H1 (cell line): ENCODE measurements around the gene ADRM1. TPM values are rescaled to one million over a fixed set of nuclear protein-coding genes. Genes with fewer than 3 reads are reported as not detected.

Experiments used
- CTCF ChIA-PET: fragments of 300-600 bp; sonication (Branson Sonifier 250); formaldehyde crosslinking; loops from one replicate; lab custom pipeline; 2021; ENCODE audit not compliant: partially characterized antibody; lab: Charles Lee
- POLR2A ChIA-PET: fragments of 300-600 bp; sonication (Branson Sonifier 250); formaldehyde crosslinking; loops from one replicate; lab custom pipeline; 2021; ENCODE audit warnings: inconsistent platforms; ENCODE audit not compliant: partially characterized antibody; lab: Charles Lee
- DNase-seq, 2 experiments: peaks; one replicate each; pipeline versions ENCODE4 v3.0.0 to v3.0.0-alpha.2; 2010 to 2022; ENCODE audit warnings: low spot score in 2 of 2, low read depth in 1 of 2, mixed read lengths in 1 of 2
- FAIRE-seq: peaks from 2 replicates; lab custom pipeline; 2011; peaks lifted over from hg19 to GRCh38; lab: Jason Lieb, UNC
- H2AFZ ChIP-seq: 2 replicates; pipeline ENCODE4 v1.8.1; 2012; ENCODE audit warnings: low read length, inconsistent platforms
- H2AK5ac ChIP-seq: 2 replicates; pipeline ENCODE4 v1.6.1; 2013; ENCODE audit warnings: low read depth, low read length
- H2BK120ac ChIP-seq: replicated peaks from 2 replicates; pipeline ENCODE3; 2013; ENCODE audit warnings: low read depth, low read length, inconsistent platforms
- H2BK12ac ChIP-seq: 2 replicates; pipeline ENCODE4 v1.6.1; 2013; ENCODE audit warnings: low read depth, low read length
- H2BK15ac ChIP-seq: 2 replicates; pipeline ENCODE4 v1.6.1; 2013; ENCODE audit warnings: low read length
- H2BK20ac ChIP-seq: 2 replicates; pipeline ENCODE4 v1.6.1; 2013; ENCODE audit warnings: low read length
- H2BK5ac ChIP-seq: 2 replicates; pipeline ENCODE4 v1.6.1; 2013; ENCODE audit warnings: low read depth, low read length
- H3K14ac ChIP-seq: 2 replicates; pipeline ENCODE4 v1.6.1; 2013; ENCODE audit warnings: inconsistent platforms; ENCODE audit not compliant: insufficient read length
- H3K18ac ChIP-seq: 2 replicates; pipeline ENCODE4 v1.6.1; 2013; ENCODE audit warnings: low read length; ENCODE audit errors: extremely low read depth
- H3K23ac ChIP-seq: 2 replicates; pipeline ENCODE4 v1.6.1; 2013; ENCODE audit warnings: inconsistent platforms; ENCODE audit not compliant: insufficient read length
- H3K23me2 ChIP-seq: 2 replicates; pipeline ENCODE4 v1.6.1; 2013; ENCODE audit warnings: low read depth, low read length
- H3K27ac ChIP-seq: 2 replicates; pipeline ENCODE4 v1.6.1; 2011; ENCODE audit warnings: low read depth, low read length, inconsistent platforms
- H3K27me3 ChIP-seq, 4 experiments: replicated peaks in 1 of 4; 1 replicate in 1 of 4; 2 replicates in 3 of 4; pipeline versions ENCODE4 v1.6.1 to v1.8.1; 2011 to 2013; ENCODE audit warnings: low read length in 3 of 4, mild to moderate bottlenecking in 3 of 4, inconsistent platforms in 2 of 4, mixed read lengths in 2 of 4, moderate library complexity in 1 of 4; ENCODE audit not compliant: control insufficient read depth in 3 of 4, insufficient read depth in 3 of 4; ENCODE audit errors: extremely low read depth in 1 of 4
- H3K36me3 ChIP-seq, 4 experiments: 2 replicates each; pipeline versions ENCODE4 v1.6.1 to v1.8.1; 2011 to 2013; ENCODE audit warnings: mild to moderate bottlenecking in 4 of 4, low read length in 3 of 4, moderate library complexity in 2 of 4, control low read depth in 1 of 4, inconsistent platforms in 1 of 4; ENCODE audit not compliant: insufficient read depth in 4 of 4, control insufficient read depth in 2 of 4
- H3K4ac ChIP-seq: replicated peaks from 2 replicates; pipeline ENCODE3; 2013; ENCODE audit warnings: low read length, low read depth, mixed read lengths, inconsistent platforms; ENCODE audit not compliant: insufficient read length
- H3K4me1 ChIP-seq, 4 experiments: replicated peaks in 1 of 4; 1 replicate in 1 of 4; 2 replicates in 3 of 4; pipeline versions ENCODE4 v1.6.1 to v1.8.1; 2011 to 2013; ENCODE audit warnings: low read length in 3 of 4, inconsistent platforms in 2 of 4, mixed read lengths in 1 of 4; ENCODE audit not compliant: insufficient read depth in 4 of 4, control insufficient read depth in 3 of 4
- H3K4me2 ChIP-seq, 2 experiments: 2 replicates each; pipeline versions ENCODE4 v1.6.1 to v1.8.1; 2011 to 2013; ENCODE audit warnings: low read depth in 2 of 2, low read length in 2 of 2, control low read depth in 1 of 2, inconsistent platforms in 1 of 2, mild to moderate bottlenecking in 1 of 2; ENCODE audit not compliant: insufficient read depth in 1 of 2
- H3K4me3 ChIP-seq, 4 experiments: fragments of 200-600, 300-600 bp in 1 of 4; sonication (generic), shearing (Covaris generic), sonication (Bioruptor Twin) in 1 of 4; 2 replicates each; pipeline versions ENCODE4 v1.5.1 to v1.8.1; 2011 to 2016; ENCODE audit warnings: low read length in 4 of 4, low read depth in 3 of 4, control low read depth in 2 of 4, inconsistent platforms in 2 of 4, mild to moderate bottlenecking in 2 of 4, mixed read lengths in 1 of 4, moderate library complexity in 1 of 4; ENCODE audit not compliant: insufficient read depth in 2 of 4; ENCODE audit errors: extremely low read depth in 1 of 4
- H3K56ac ChIP-seq: replicated peaks from 2 replicates; pipeline ENCODE3; 2013; ENCODE audit warnings: low read depth, mild to moderate bottlenecking, mixed read lengths, low read length, inconsistent platforms; ENCODE audit not compliant: insufficient read length
- H3K79me1 ChIP-seq: 2 replicates; pipeline ENCODE4 v1.6.1; 2013; ENCODE audit warnings: low read depth, low read length, control low read depth
- H3K79me2 ChIP-seq, 2 experiments: 2 replicates each; pipeline versions ENCODE4 v1.6.1 to v1.8.1; 2012 to 2013; ENCODE audit warnings: low read length in 2 of 2, mild to moderate bottlenecking in 2 of 2, inconsistent platforms in 1 of 2; ENCODE audit not compliant: insufficient read depth in 2 of 2, control insufficient read depth in 1 of 2
- H3K9ac ChIP-seq, 4 experiments: replicated peaks in 1 of 4; 1 replicate in 1 of 4; 2 replicates in 3 of 4; pipeline versions ENCODE4 v1.6.1 to v1.8.1; 2011 to 2013; ENCODE audit warnings: low read depth in 3 of 4, low read length in 3 of 4, control low read depth in 2 of 4, mild to moderate bottlenecking in 2 of 4, moderate library complexity in 2 of 4, inconsistent platforms in 1 of 4; ENCODE audit errors: extremely low read depth in 1 of 4
- H3K9me3 ChIP-seq, 2 experiments: 2 replicates each; pipeline versions ENCODE4 v1.6.1 to v1.8.1; 2012 to 2013; ENCODE audit warnings: mild to moderate bottlenecking in 2 of 2, moderate library complexity in 2 of 2, control low read depth in 1 of 2, inconsistent platforms in 1 of 2, low read depth in 1 of 2, low read length in 1 of 2, mixed read lengths in 1 of 2; ENCODE audit not compliant: insufficient read depth in 2 of 2
- H4K20me1 ChIP-seq, 2 experiments: replicated peaks in 1 of 2; 2 replicates each; pipeline versions ENCODE3 to v1.8.1; 2011 to 2013; ENCODE audit warnings: inconsistent platforms in 2 of 2, low read length in 2 of 2, mild to moderate bottlenecking in 1 of 2; ENCODE audit not compliant: insufficient read depth in 2 of 2, control insufficient read depth in 1 of 2
- H4K5ac ChIP-seq: 2 replicates; pipeline ENCODE4 v1.6.1; 2013; ENCODE audit warnings: low read length, low read depth, mixed read lengths, inconsistent platforms; ENCODE audit not compliant: insufficient read length
- H4K8ac ChIP-seq: 2 replicates; pipeline ENCODE4 v1.8.0; 2013; ENCODE audit warnings: mild to moderate bottlenecking, moderate library complexity, low read length, inconsistent platforms; ENCODE audit not compliant: insufficient read depth; ENCODE audit errors: extremely low read depth
- H4K91ac ChIP-seq: replicated peaks from 2 replicates; pipeline ENCODE3; 2013; ENCODE audit warnings: low read length, mixed read lengths, inconsistent platforms; ENCODE audit not compliant: insufficient read length
- CTCF ChIP-seq, 3 experiments: IDR thresholded peaks; 1 replicate in 2 of 3; 2 replicates in 1 of 3; pipeline versions ENCODE4 v1.5.1 to v1.6.1; 2011; ENCODE audit warnings: low read length in 3 of 3, mild to moderate bottlenecking in 3 of 3, inconsistent platforms in 2 of 3, low read depth in 1 of 3, moderate library complexity in 1 of 3; ENCODE audit not compliant: insufficient read depth in 1 of 3; ENCODE audit errors: control extremely low read depth in 1 of 3
- HDAC2 ChIP-seq, 2 experiments: fragments of 300-600 bp in 1 of 2; sonication (generic) in 1 of 2; IDR thresholded peaks; 2 replicates each; pipeline ENCODE4 v1.6.1; 2011 to 2012; ENCODE audit warnings: low read depth in 2 of 2, low read length in 2 of 2, mild to moderate bottlenecking in 2 of 2, moderate library complexity in 2 of 2, borderline replicate concordance in 1 of 2, inconsistent platforms in 1 of 2
- PHF8 ChIP-seq: fragments of 200-600 bp; sonication (generic); conservative IDR thresholded peaks from 2 replicates; pipeline ENCODE4 v1.7.1; 2012; ENCODE audit warnings: low read depth, mild to moderate bottlenecking, inconsistent platforms, low read length, moderate library complexity
- POLR2A ChIP-seq, 2 experiments: IDR thresholded peaks; 1 replicate in 1 of 2; 2 replicates in 1 of 2; pipeline ENCODE4 v1.6.1; 2011; ENCODE audit warnings: low read depth in 2 of 2, low read length in 2 of 2, mild to moderate bottlenecking in 2 of 2; ENCODE audit errors: control extremely low read depth in 1 of 2
- POLR2AphosphoS5 ChIP-seq: IDR thresholded peaks from 2 replicates; pipeline ENCODE4 v1.6.1; 2011; ENCODE audit warnings: low read depth, low read length
- POU5F1 ChIP-seq: IDR thresholded peaks from 2 replicates; pipeline ENCODE4 v1.6.1; 2011; ENCODE audit warnings: low read depth, mild to moderate bottlenecking, low read length, moderate library complexity
- RAD21 ChIP-seq, 2 experiments: IDR thresholded peaks in 1 of 2; conservative IDR thresholded peaks in 1 of 2; 2 replicates each; pipeline ENCODE4 v1.6.1; 2011; ENCODE audit warnings: low read depth in 2 of 2, low read length in 2 of 2, improper control_type of control experiment in 1 of 2, inconsistent platforms in 1 of 2, mild to moderate bottlenecking in 1 of 2, moderate library complexity in 1 of 2
- SUZ12 ChIP-seq: fragments of 200-600 bp; sonication (generic); IDR thresholded peaks from 2 replicates; pipeline ENCODE4 v1.6.1; 2012; ENCODE audit warnings: mild to moderate bottlenecking, inconsistent platforms, low read length, moderate library complexity, mixed read lengths
- TAF1 ChIP-seq: IDR thresholded peaks from 2 replicates; pipeline ENCODE4 v1.6.1; 2011; ENCODE audit warnings: mild to moderate bottlenecking, low read depth, low read length
- WGBS, 2 experiments: shearing (Covaris generic) in 1 of 2; methylation state at CpG; one replicate each; pipeline versions ENCODE4 v1.1.6 to v1.1.7; 2013 to 2015; ENCODE audit warnings: low lambda C conversion rate in 2 of 2, mixed read lengths in 2 of 2, inconsistent platforms in 1 of 2, low coverage in 1 of 2, missing lambda C conversion rate in 1 of 2; ENCODE audit not compliant: insufficient replicate concordance in 2 of 2, insufficient coverage in 1 of 2, insufficient read length in 1 of 2; ENCODE audit errors: extremely low coverage in 1 of 2, missing lambda C conversion rate in 1 of 2; 5-methylcytosine and 5-hydroxymethylcytosine counted together
- polyA plus RNA-seq, 7 experiments: library from polyadenylated mRNA; depleted of rRNA in 3 of 7; stranded (reverse) in 5 of 7; unstranded in 2 of 7; fragments of >200 nt in 5 of 7; fragments of 200-250 nt in 2 of 7; gene quantifications; 1 replicate in 5 of 7; 2 replicates in 1 of 7; 4 replicates in 1 of 7; pipeline versions ENCODE4 v1.2.1 to v1.2.3, GENCODE V29; 2011 to 2013; ENCODE audit warnings: missing spikeins in 2 of 7, mixed read lengths in 2 of 7
- total RNA-seq: library from RNA; stranded (reverse); fragmentation: NEBNext Ultra II Directional; extraction: Animal tissue kit (Norgen Biotek cat#: 25700); gene quantifications from 2 replicates; pipeline ENCODE4 v1.2.1, GENCODE V29; 2021

ADRM1 gene
- total and polyA plus RNA-seq, 2 of the 8 experiments (the other 6 are each of a cell fraction or from before 2014, with no cell fraction given): 126 to 214 TPM

DNA sequence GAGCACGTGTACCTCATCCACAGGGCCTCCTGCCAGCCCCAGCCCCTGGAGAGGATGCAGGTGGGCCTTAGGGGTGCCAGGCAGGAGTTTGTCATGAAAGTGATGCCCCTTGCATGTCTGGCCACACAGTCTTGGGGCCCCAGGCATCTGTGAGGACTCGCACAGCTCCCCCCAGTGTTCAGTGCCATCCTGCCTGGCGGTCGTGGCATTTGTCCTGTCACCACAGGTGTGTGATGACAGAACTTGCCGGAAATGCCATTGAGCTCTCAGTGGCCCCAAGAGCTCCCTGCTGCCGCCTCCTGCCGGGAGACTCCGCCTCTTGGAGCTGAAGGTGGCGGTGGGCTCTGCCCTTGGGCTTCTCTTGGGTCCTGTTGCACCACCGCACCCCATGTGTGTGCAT is 30.6 kb upstream of the ADRM1 start:
- Histone ChIP-seq H4K20me1 (peaks cover 8 to 9% of the 10 kb centered on the region in 2 experiments), H2BK5ac (no peak overlapping the region), H2BK120ac (no peak overlapping the region), H2BK20ac (no peak overlapping the region), H3K4ac (no peak overlapping the region), H3K79me2 (no peaks in the 10 kb centered on the region), H4K91ac (no peak overlapping the region), H3K27ac (no peak overlapping the region), H3K4me1 (no peaks in the 10 kb centered on the region), H2BK15ac (no peak overlapping the region), H4K8ac (no peak overlapping the region)
- 83% methylated on average over 10 of the region's 10 CpGs; no CpG with 5 or more reads in 1 of the 2 experiments for WGBS, 2 experiments
- TF ChIP-seq PHF8 (no peak), CTCF (IDR thresholded peaks at IDR 0.05; ENCODE audit: control extremely low read depth in 1 of 3, insufficient read depth in 1 of 3, low read depth in 1 of 3, low read length in 3 of 3) (peak in 2 of 3 experiments; percentile 13 to 29; a peak in 2 of 4 replicates), POLR2A (IDR thresholded peaks at IDR 0.05; ENCODE audit: control extremely low read depth in 1 of 2, low read depth in 2 of 2, low read length in 2 of 2) (no peak), POLR2AphosphoS5 (no peak), TAF1 (no peak), POU5F1 (no peak), SUZ12 (no peak), HDAC2 (IDR thresholded peaks at IDR 0.05; ENCODE audit: borderline replicate concordance in 1 of 2, low read depth in 2 of 2, low read length in 2 of 2) (no peak), RAD21 (IDR thresholded peaks at IDR 0.05 in 1 of 2, conservative IDR thresholded peaks at IDR 0.05 in 1 of 2; ENCODE audit: low read depth in 2 of 2, low read length in 2 of 2) (peak in 1 of 2 experiments; percentile 25; a peak in 1 of 4 replicates)
- TF ChIP-seq, all 59 proteins: peak for 2
- ChIA-PET POLR2A (interaction anchor here (0.5 to 0.6 kb wide), 2 partner anchors 261 to 1255 kb away, joined by 3 read pairs; no protein-coding TSS in a partner anchor), CTCF (interaction anchor here (0.7 to 2.5 kb wide), 6 partner anchors 11 to 119 kb away, joined by 3 to 9 read pairs (median 4); no protein-coding TSS in a partner anchor)
- Histone ChIP-seq H3K36me3 (peaks cover 0 to 10% (median 1%) of the 10 kb centered on the region in 4 experiments; a peak in 4 of 8 replicates), H3K79me1 (peaks cover 5% of the 10 kb centered on the region), H2AK5ac (no peak overlapping the region), H3K14ac (no peak overlapping the region), H3K18ac (no peak overlapping the region), H3K23ac (no peak overlapping the region), H3K9me3 (no peaks in the 10 kb centered on the region), H2AFZ (no peak overlapping the region), H3K27me3 (no peaks in the 10 kb centered on the region), H3K23me2 (no peaks in the 10 kb centered on the region), H3K4me2 (no peak overlapping the region), H3K56ac (no peak overlapping the region), H2BK12ac (no peak overlapping the region), H3K4me3 (no peak overlapping the region), H3K9ac (no peak overlapping the region), H4K5ac (no peak overlapping the region)
- FAIRE-seq: no peak
- no peak for DNase-seq
